Endothelial cell of umbilical vein (primary cell): Measurements from ENCODE around the gene MANF. TPM values are rescaled to one million over a fixed set of nuclear protein-coding genes. Genes with fewer than 3 reads are reported as not detected.

ENCODE experiments used
- BruUV-seq: library from RNA; stranded (reverse); fragments of 400-500 nt; replicated peaks from 2 replicates; lab custom pipeline; 2021; lab: Mats Ljungman, UMichigan
- CTCF ChIA-PET: fragments of 300-600, 350-600 bp; sonication (Branson Sonifier 250); formaldehyde crosslinking; loops from one replicate; lab custom pipeline; 2021; ENCODE audit warnings: antibody characterized with exemption, inconsistent platforms; lab: Charles Lee
- POLR2A ChIA-PET: fragments of 300-600, 350-600 bp; sonication (Branson Sonifier 250); formaldehyde crosslinking; loops from one replicate; lab custom pipeline; 2021; ENCODE audit warnings: antibody characterized with exemption, inconsistent platforms; lab: Charles Lee
- DNase-seq: peaks from one replicate; pipeline ENCODE4 v3.0.0-alpha.2; 2011; ENCODE audit warnings: low read depth, low spot score
- FAIRE-seq: peaks from 2 replicates; lab custom pipeline; 2011; peaks lifted over from hg19 to GRCh38; lab: Jason Lieb, UNC
- H2AFZ ChIP-seq: 2 replicates; pipeline ENCODE4 v1.6.0; 2012; ENCODE audit warnings: low read depth, low read length, control low read depth, inconsistent platforms
- H3K27ac ChIP-seq: 2 replicates; pipeline ENCODE4 v1.5.1; 2011; ENCODE audit warnings: low read depth, mild to moderate bottlenecking, control low read depth, low read length, moderate library complexity; ENCODE audit not compliant: insufficient read depth
- H3K27me3 ChIP-seq, 2 experiments: 2 replicates each; pipeline versions ENCODE4 v1.6.0 to v1.6.1; 2011; ENCODE audit warnings: low read length in 2 of 2, mixed read lengths in 1 of 2; ENCODE audit not compliant: control insufficient read depth in 2 of 2, insufficient read depth in 2 of 2
- H3K36me3 ChIP-seq, 2 experiments: 2 replicates in 1 of 2; 3 replicates in 1 of 2; pipeline ENCODE4 v1.5.1; 2011; ENCODE audit warnings: low read length in 2 of 2, mild to moderate bottlenecking in 1 of 2, moderate library complexity in 1 of 2; ENCODE audit not compliant: control insufficient read depth in 2 of 2, insufficient read depth in 2 of 2; ENCODE audit errors: extremely low read depth in 1 of 2
- H3K4me1 ChIP-seq: 3 replicates; pipeline ENCODE4 v1.5.1; 2011; ENCODE audit warnings: mild to moderate bottlenecking, low read length; ENCODE audit not compliant: control insufficient read depth, insufficient read depth; ENCODE audit errors: extremely low read depth
- H3K4me2 ChIP-seq: 2 replicates; pipeline ENCODE4 v1.6.1; 2011; ENCODE audit warnings: low read length, control low read depth, mixed read lengths; ENCODE audit not compliant: insufficient read depth
- H3K4me3 ChIP-seq, 3 experiments: fragments of 200-600 bp in 1 of 3; sonication (generic), shearing (Covaris generic) in 1 of 3; replicated peaks in 1 of 3; 2 replicates each; pipeline ENCODE4 v1.5.1; 2011 to 2016; ENCODE audit warnings: control low read depth in 3 of 3, low read length in 3 of 3, mild to moderate bottlenecking in 2 of 3, inconsistent platforms in 1 of 3, low read depth in 1 of 3, moderate library complexity in 1 of 3; ENCODE audit not compliant: insufficient read depth in 1 of 3
- H3K79me2 ChIP-seq: 2 replicates; pipeline ENCODE4 v1.6.0; 2012; ENCODE audit warnings: low read length, inconsistent platforms; ENCODE audit not compliant: control insufficient read depth, insufficient read depth
- H3K9ac ChIP-seq: replicated peaks from 2 replicates; pipeline ENCODE3; 2011; ENCODE audit warnings: low read length, control low read depth; ENCODE audit not compliant: insufficient read depth; ENCODE audit errors: extremely low read depth
- H3K9me1 ChIP-seq: replicated peaks from 3 replicates; pipeline ENCODE4 v1.6.0; 2011; ENCODE audit warnings: mild to moderate bottlenecking, low read length; ENCODE audit not compliant: control insufficient read depth, insufficient read depth; ENCODE audit errors: extremely low read depth
- H3K9me3 ChIP-seq: replicated peaks from 2 replicates; pipeline ENCODE4 v1.5.1; 2012; ENCODE audit warnings: low read length, inconsistent platforms; ENCODE audit not compliant: control insufficient read depth, insufficient read depth
- H4K20me1 ChIP-seq: replicated peaks from 2 replicates; pipeline ENCODE3; 2011; ENCODE audit warnings: mild to moderate bottlenecking, low read length; ENCODE audit not compliant: control insufficient read depth, insufficient read depth; ENCODE audit errors: extremely low read depth
- CTCF ChIP-seq, 2 donors: IDR thresholded peaks; 1 replicate in 1 of 2; 2 replicates in 1 of 2; pipeline ENCODE4 v1.5.1; 2011; ENCODE audit warnings: low read length in 2 of 2, mild to moderate bottlenecking in 2 of 2, moderate library complexity in 2 of 2, control low read depth in 1 of 2, inconsistent platforms in 1 of 2, low read depth in 1 of 2; ENCODE audit not compliant: insufficient read depth in 1 of 2; ENCODE audit errors: extremely low read depth in 1 of 2
- EZH2 ChIP-seq: IDR thresholded peaks from 2 replicates; pipeline ENCODE4 v1.6.1; 2012; ENCODE audit warnings: borderline replicate concordance, low read depth, mild to moderate bottlenecking, moderate library complexity, low read length, inconsistent platforms; ENCODE audit not compliant: severe bottlenecking
- GATA2 ChIP-seq: IDR thresholded peaks from 2 replicates; pipeline ENCODE4 v1.7.0; 2011; ENCODE audit warnings: low read depth, mild to moderate bottlenecking, moderate library complexity, mixed read lengths, low read length; ENCODE audit not compliant: insufficient read length, insufficient read depth
- JUN ChIP-seq: IDR thresholded peaks from 2 replicates; pipeline ENCODE4 v1.6.1; 2011; ENCODE audit warnings: borderline replicate concordance, low read depth; ENCODE audit not compliant: insufficient read length, insufficient read depth
- POLR2A ChIP-seq: IDR thresholded peaks from 2 replicates; pipeline ENCODE4 v1.6.1; 2012; ENCODE audit warnings: low read depth, mild to moderate bottlenecking, control low read depth, low read length
- POLR2AphosphoS5 ChIP-seq: IDR thresholded peaks from 2 replicates; pipeline ENCODE4 v1.6.1; 2012; ENCODE audit warnings: low read depth, mild to moderate bottlenecking, control low read depth, low read length, moderate library complexity; ENCODE audit not compliant: insufficient read depth
- dilution Hi-C: fragments of 300-500 bp; cut with MboI; formaldehyde crosslinking; loops from one replicate; pipeline ENCODE4 v1.15.0; 2019; ENCODE audit warnings: low sequenced_read_pairs; ENCODE audit not compliant: extremely low pct_ligation_motif_present
- intact Hi-C: fragments of 100-400 bp; cut with micrococcal nuclease; formaldehyde crosslinking; loops from one replicate; pipeline ENCODE4 v1.10.0; 2022
- polyA plus RNA-seq, 4 experiments: library from polyadenylated mRNA; depleted of rRNA in 3 of 4; stranded (reverse) in 3 of 4; unstranded in 1 of 4; fragments of >200 nt; gene quantifications; 2 replicates each; pipeline versions ENCODE4 v1.2.1 to v1.2.3, GENCODE V29; 2011 to 2012; ENCODE audit warnings: missing spikeins in 1 of 4
- total RNA-seq: library from RNA; stranded (reverse); gene quantifications from 2 replicates; pipeline ENCODE4 v1.2.3, GENCODE V29; 2021
- TF ChIP-seq, protein P1 (sequence below): IDR thresholded peaks from 2 replicates; pipeline ENCODE4 v1.6.1; 2011; ENCODE audit not compliant: insufficient read depth, insufficient read length

Gene MANF
- total and polyA plus RNA-seq, 2 donors (not counting 3 experiments of a cell fraction or from before 2014, with no cell fraction given): 100 to 248 TPM

DNA sequence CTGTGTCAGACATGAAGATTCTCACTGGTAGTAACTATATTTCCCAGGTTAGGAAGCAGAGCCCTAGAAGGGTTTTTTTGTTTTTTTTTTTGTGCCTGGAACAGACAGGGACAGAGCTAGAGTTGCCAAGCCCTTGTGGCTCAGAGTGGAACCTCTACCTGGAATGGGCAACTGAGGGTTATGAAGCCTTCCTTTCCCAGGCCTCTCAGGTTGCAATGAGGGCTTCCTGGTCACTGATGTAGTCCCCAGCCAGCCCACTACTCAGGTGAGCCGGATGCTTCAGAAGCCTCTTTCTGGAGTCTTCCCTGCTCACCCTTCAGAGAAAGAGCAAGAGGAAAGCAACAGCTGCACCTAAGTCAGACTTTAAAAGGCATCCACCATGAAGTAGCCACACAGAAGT lies 48.8 kb upstream of the MANF start:
- peaks cover 0 to 3% of the 10 kb centered on the region in 2 experiments for H3K27me3 ChIP-seq
- dilution Hi-C loops (no loop called here), intact Hi-C loops (no loop called here)
- H3K36me3 ChIP-seq: no peaks in the 10 kb centered on the region
- FAIRE-seq (no peak), DNase-seq (no peak)
- no peak overlapping the region for H3K4me3 ChIP-seq
- CTCF ChIA-PET: interaction anchor here (1.0 to 2.8 kb wide), 4 partner anchors 8 to 236 kb away, joined by 3 to 10 read pairs (median 6); no protein-coding TSS in a partner anchor
- no peak overlapping the region for H2AFZ ChIP-seq
- H3K4me1 ChIP-seq: peaks cover 15% of the 10 kb centered on the region
- H3K4me2 ChIP-seq: no peak overlapping the region
- no peaks in the 10 kb centered on the region for H3K9me3 ChIP-seq
- POLR2A ChIA-PET: no interaction called here
- no peaks in the 10 kb centered on the region for H3K9me1 ChIP-seq
- H3K27ac ChIP-seq: no peak overlapping the region
- TF ChIP-seq, protein P1, sequence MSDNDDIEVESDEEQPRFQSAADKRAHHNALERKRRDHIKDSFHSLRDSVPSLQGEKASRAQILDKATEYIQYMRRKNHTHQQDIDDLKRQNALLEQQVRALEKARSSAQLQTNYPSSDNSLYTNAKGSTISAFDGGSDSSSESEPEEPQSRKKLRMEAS: no peak
- TF ChIP-seq EZH2 (no peak), CTCF (IDR thresholded peaks at IDR 0.05; ENCODE audit: extremely low read depth in 1 of 2, insufficient read depth in 1 of 2, low read depth in 1 of 2, low read length in 2 of 2) (no peak), POLR2AphosphoS5 (no peak), POLR2A (no peak), GATA2 (no peak), JUN (no peak)
- BruUV-seq: no TSS peak
- no peaks in the 10 kb centered on the region for H3K79me2 ChIP-seq
- no peak overlapping the region for H3K9ac ChIP-seq
- no peaks in the 10 kb centered on the region for H4K20me1 ChIP-seq
